Upper lobe of left lung (tissue), 4 donors: ENCODE results near the gene PKMYT1.

ENCODE experiments used
- POLR2A ChIP-seq, 4 donors: fragments of 450-650 bp; IDR thresholded peaks; one replicate each; pipeline ENCODE4 v1.5.1; 2016 to 2017; ENCODE audit warnings: antibody characterized with exemption in 4 of 4, mild to moderate bottlenecking in 2 of 4
- POLR2AphosphoS5 ChIP-seq, 2 donors: sonication (generic); formaldehyde crosslinking; IDR thresholded peaks; one replicate each; pipeline ENCODE4 v1.5.1; 2017; ENCODE audit warnings: antibody characterized with exemption in 2 of 2

DNA sequence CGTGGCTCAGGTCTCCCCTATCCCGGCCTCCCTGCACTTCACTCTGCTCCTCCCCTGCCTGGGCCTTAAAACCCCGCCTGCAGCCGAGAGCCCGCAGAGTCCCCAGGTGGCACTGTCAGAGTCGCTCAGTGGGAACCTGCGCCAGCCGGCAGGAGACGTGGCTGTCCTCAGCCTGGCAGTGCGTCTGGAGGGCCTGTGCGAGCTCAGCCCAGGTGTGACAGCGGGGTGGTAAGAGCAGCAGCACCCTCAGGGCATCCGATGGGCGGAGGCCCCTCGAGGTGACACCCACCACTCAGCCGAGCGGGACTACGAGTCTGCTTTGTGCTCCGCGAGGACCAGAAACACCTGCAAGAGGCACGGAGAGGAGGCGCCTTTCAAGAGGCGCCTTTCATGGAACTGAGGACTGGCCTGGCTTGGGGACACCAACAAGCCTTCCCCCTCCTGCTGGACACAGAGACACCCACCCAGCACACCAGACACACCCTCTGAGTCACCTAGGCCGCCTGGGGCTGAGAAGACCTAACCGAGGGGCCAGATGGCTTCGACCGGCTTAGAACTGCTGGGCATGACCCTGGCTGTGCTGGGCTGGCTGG is 32.7 kb upstream of the PKMYT1 start, which contains the start of gene CLDN9:
- TF ChIP-seq POLR2AphosphoS5 (IDR thresholded peaks at IDR 0.05), result peak in 1 of 2 donors; percentile 65
- TF ChIP-seq POLR2A (IDR thresholded peaks at IDR 0.05), result peak in 1 of 4 donors; percentile 51
